ENCODE data around the gene OXGR1.

The OXGR1 gene

DNA sequence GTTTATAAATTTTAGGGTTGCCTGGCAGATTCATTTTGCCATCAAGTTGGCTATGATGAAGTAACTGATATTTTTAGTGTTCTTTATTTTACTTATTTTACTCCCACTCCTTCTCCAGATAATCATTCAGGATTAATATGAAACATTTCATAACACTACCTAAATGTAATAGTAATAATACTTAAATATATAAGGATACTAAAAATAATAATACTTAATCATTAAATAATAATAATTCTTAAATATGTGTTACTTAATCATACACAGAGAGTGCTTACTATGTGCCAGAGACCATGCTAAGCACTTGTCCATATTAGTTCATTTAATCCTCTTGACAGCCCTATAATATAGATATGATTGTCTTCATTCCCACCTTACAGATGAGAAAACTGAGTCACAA is 23.0 kb upstream of the OXGR1 start:
- no peak overlapping the region for H3K27ac ChIP-seq (ENCODE audit: insufficient read depth in 1 of 2, low read depth in 1 of 2, low read length in 2 of 2, poor library complexity in 1 of 2, severe bottlenecking in 2 of 2)
- CTCF ChIA-PET = interaction anchor here (0.6 to 1.6 kb wide), 5 partner anchors 11 to 470 kb away, joined by 3 to 9 read pairs (median 3); no protein-coding TSS in a partner anchor
- H3K4me1 ChIP-seq (ENCODE audit: control extremely low read depth in 1 of 4, control insufficient read depth in 4 of 4, insufficient read depth in 4 of 4, low read length in 3 of 4) = no peaks in the 10 kb centered on the region
- peaks cover 0 to 26% (median 19%) of the 10 kb centered on the region in 5 experiments for H3K27me3 ChIP-seq (replicated peaks in 2 of 5; ENCODE audit: control insufficient read depth in 4 of 5, insufficient read depth in 5 of 5, low read length in 4 of 5)
- H3K4me3 ChIP-seq (ENCODE audit: control insufficient read depth in 1 of 7, extremely low read depth in 1 of 7, insufficient read depth in 4 of 7, low read depth in 2 of 7, low read length in 6 of 7) = no peak overlapping the region
- no peaks in the 10 kb centered on the region for H3K9me3 ChIP-seq (ENCODE audit: control extremely low read depth in 1 of 5, control insufficient read depth in 4 of 5, insufficient read depth in 2 of 5, low read depth in 1 of 5, low read length in 4 of 5)
- POLR2A ChIA-PET = no interaction called here
- H3K36me3 ChIP-seq (ENCODE audit: control insufficient read depth in 4 of 4, insufficient read depth in 4 of 4, low read length in 3 of 4) = no peaks in the 10 kb centered on the region
- no peak for DNase-seq

DNA sequence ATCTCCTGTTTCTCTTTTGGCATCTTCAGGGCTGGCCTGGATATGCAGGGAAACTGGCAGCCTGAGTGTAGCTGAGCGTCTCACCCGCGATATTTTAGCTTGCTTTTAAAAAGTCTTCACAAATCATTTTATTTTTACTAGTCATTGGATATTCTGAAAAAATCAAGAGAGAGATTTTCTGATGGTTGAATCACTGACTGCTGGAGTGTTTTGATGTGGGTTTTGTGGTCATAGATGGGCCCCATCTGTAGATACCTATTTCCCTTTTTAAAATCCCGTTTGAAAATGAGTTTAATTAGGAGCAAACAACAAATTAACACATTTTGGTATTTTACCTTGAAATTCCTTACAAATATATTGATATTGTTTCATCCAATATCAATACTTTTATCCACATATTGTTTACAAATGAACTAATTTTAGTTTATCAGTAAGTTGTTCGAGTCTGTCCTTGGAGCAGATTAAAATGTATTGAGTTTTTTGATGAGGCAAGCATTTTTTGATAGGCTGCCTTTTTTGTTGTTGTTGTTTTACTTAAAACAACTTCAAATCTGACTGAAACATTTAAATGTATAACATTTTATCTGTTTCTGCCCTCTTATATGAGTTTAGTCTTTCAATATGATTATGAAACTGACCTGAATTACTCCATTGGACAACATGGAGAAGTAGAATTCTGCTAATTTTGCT is 21.5 kb upstream of the OXGR1 start:
- Histone ChIP-seq H3K27ac (ENCODE audit: insufficient read depth in 1 of 2, low read depth in 1 of 2, low read length in 2 of 2, poor library complexity in 1 of 2, severe bottlenecking in 2 of 2) (no peak overlapping the region), H3K4me3 (ENCODE audit: control insufficient read depth in 1 of 7, extremely low read depth in 1 of 7, insufficient read depth in 4 of 7, low read depth in 2 of 7, low read length in 6 of 7) (no peak overlapping the region), H3K36me3 (ENCODE audit: control insufficient read depth in 4 of 4, insufficient read depth in 4 of 4, low read length in 3 of 4) (no peaks in the 10 kb centered on the region), H3K27me3 (replicated peaks in 2 of 5; ENCODE audit: control insufficient read depth in 4 of 5, insufficient read depth in 5 of 5, low read length in 4 of 5) (peaks cover 0 to 22% (median 16%) of the 10 kb centered on the region in 5 experiments), H3K4me1 (ENCODE audit: control extremely low read depth in 1 of 4, control insufficient read depth in 4 of 4, insufficient read depth in 4 of 4, low read length in 3 of 4) (no peaks in the 10 kb centered on the region), H3K9me3 (ENCODE audit: control extremely low read depth in 1 of 5, control insufficient read depth in 4 of 5, insufficient read depth in 2 of 5, low read depth in 1 of 5, low read length in 4 of 5) (no peaks in the 10 kb centered on the region)
- CTCF ChIA-PET = interaction anchor here (1.0 to 1.3 kb wide), 2 partner anchors 13 to 37 kb away, joined by 3 read pairs; no protein-coding TSS in a partner anchor
- POLR2A ChIA-PET = no interaction called here
- no CpG with 5 or more reads among the region's 5 CpGs for WGBS (ENCODE audit: insufficient coverage)
- peak in 2 of 3 donors; percentile 80 to 81 for DNase-seq

GRCh38 chr13:97012251-97013048 is 18.2 kb upstream of the OXGR1 start:
- Histone ChIP-seq H3K36me3 (ENCODE audit: control insufficient read depth in 4 of 4, insufficient read depth in 4 of 4, low read length in 3 of 4) (no peaks in the 10 kb centered on the region), H3K9me3 (ENCODE audit: control extremely low read depth in 1 of 5, control insufficient read depth in 4 of 5, insufficient read depth in 2 of 5, low read depth in 1 of 5, low read length in 4 of 5) (no peaks in the 10 kb centered on the region), H3K4me1 (ENCODE audit: control extremely low read depth in 1 of 4, control insufficient read depth in 4 of 4, insufficient read depth in 4 of 4, low read length in 3 of 4) (no peaks in the 10 kb centered on the region), H3K27me3 (replicated peaks in 2 of 5; ENCODE audit: control insufficient read depth in 4 of 5, insufficient read depth in 5 of 5, low read length in 4 of 5) (peaks cover 0 to 7% (median 4%) of the 10 kb centered on the region in 5 experiments), H3K27ac (ENCODE audit: insufficient read depth in 1 of 2, low read depth in 1 of 2, low read length in 2 of 2, poor library complexity in 1 of 2, severe bottlenecking in 2 of 2) (no peak overlapping the region), H3K4me3 (ENCODE audit: control insufficient read depth in 1 of 7, extremely low read depth in 1 of 7, insufficient read depth in 4 of 7, low read depth in 2 of 7, low read length in 6 of 7) (no peak overlapping the region)
- DNase-seq = no peak
- CTCF ChIA-PET = interaction anchor here (0.8 to 1.4 kb wide), 3 partner anchors 9 to 14 kb away, joined by 3 read pairs; no protein-coding TSS in a partner anchor
- POLR2A ChIA-PET = no interaction called here
- 91% methylated on average over 7 of the region's 7 CpGs for WGBS (ENCODE audit: insufficient coverage)

GRCh38 chr13:97011446-97012131 is 17.3 kb upstream of the OXGR1 start:
- 94% methylated on average over 5 of the region's 5 CpGs for WGBS (ENCODE audit: insufficient coverage)
- no peak overlapping the region for H3K27ac ChIP-seq (ENCODE audit: insufficient read depth in 1 of 2, low read depth in 1 of 2, low read length in 2 of 2, poor library complexity in 1 of 2, severe bottlenecking in 2 of 2)
- H3K4me3 ChIP-seq (ENCODE audit: control insufficient read depth in 1 of 7, extremely low read depth in 1 of 7, insufficient read depth in 4 of 7, low read depth in 2 of 7, low read length in 6 of 7) = no peak overlapping the region
- H3K27me3 ChIP-seq (replicated peaks in 2 of 5; ENCODE audit: control insufficient read depth in 4 of 5, insufficient read depth in 5 of 5, low read length in 4 of 5) = peaks cover 0 to 7% (median 4%) of the 10 kb centered on the region in 5 experiments
- ChIA-PET POLR2A (no interaction called here), CTCF (interaction anchor here (0.8 kb wide), 1 partner anchor 13 kb away, joined by 3 read pairs; no protein-coding TSS in a partner anchor)
- H3K4me1 ChIP-seq (ENCODE audit: control extremely low read depth in 1 of 4, control insufficient read depth in 4 of 4, insufficient read depth in 4 of 4, low read length in 3 of 4) = no peaks in the 10 kb centered on the region
- no peaks in the 10 kb centered on the region for H3K36me3 ChIP-seq (ENCODE audit: control insufficient read depth in 4 of 4, insufficient read depth in 4 of 4, low read length in 3 of 4)
- no peaks in the 10 kb centered on the region for H3K9me3 ChIP-seq (ENCODE audit: control extremely low read depth in 1 of 5, control insufficient read depth in 4 of 5, insufficient read depth in 2 of 5, low read depth in 1 of 5, low read length in 4 of 5)
- DNase-seq = no peak

GRCh38 chr13:97008643-97009042 is 14.4 kb upstream of the OXGR1 start:
- Histone ChIP-seq H3K27ac (ENCODE audit: insufficient read depth in 1 of 2, low read depth in 1 of 2, low read length in 2 of 2, poor library complexity in 1 of 2, severe bottlenecking in 2 of 2) (no peak overlapping the region), H3K27me3 (replicated peaks in 2 of 5; ENCODE audit: control insufficient read depth in 4 of 5, insufficient read depth in 5 of 5, low read length in 4 of 5) (peaks cover 0 to 2% (median 2%) of the 10 kb centered on the region in 5 experiments), H3K4me3 (ENCODE audit: control insufficient read depth in 1 of 7, extremely low read depth in 1 of 7, insufficient read depth in 4 of 7, low read depth in 2 of 7, low read length in 6 of 7) (no peak overlapping the region), H3K4me1 (ENCODE audit: control extremely low read depth in 1 of 4, control insufficient read depth in 4 of 4, insufficient read depth in 4 of 4, low read length in 3 of 4) (no peaks in the 10 kb centered on the region), H3K9me3 (ENCODE audit: control extremely low read depth in 1 of 5, control insufficient read depth in 4 of 5, insufficient read depth in 2 of 5, low read depth in 1 of 5, low read length in 4 of 5) (no peaks in the 10 kb centered on the region), H3K36me3 (ENCODE audit: control insufficient read depth in 4 of 4, insufficient read depth in 4 of 4, low read length in 3 of 4) (no peaks in the 10 kb centered on the region)
- CTCF ChIA-PET = interaction anchor here (1.1 kb wide), 1 partner anchor 10 kb away, joined by 3 read pairs; no protein-coding TSS in a partner anchor
- POLR2A ChIA-PET = no interaction called here
- DNase-seq = no peak
- 100% methylated on average over 1 of the region's 4 CpGs for WGBS (ENCODE audit: insufficient coverage)

DNA sequence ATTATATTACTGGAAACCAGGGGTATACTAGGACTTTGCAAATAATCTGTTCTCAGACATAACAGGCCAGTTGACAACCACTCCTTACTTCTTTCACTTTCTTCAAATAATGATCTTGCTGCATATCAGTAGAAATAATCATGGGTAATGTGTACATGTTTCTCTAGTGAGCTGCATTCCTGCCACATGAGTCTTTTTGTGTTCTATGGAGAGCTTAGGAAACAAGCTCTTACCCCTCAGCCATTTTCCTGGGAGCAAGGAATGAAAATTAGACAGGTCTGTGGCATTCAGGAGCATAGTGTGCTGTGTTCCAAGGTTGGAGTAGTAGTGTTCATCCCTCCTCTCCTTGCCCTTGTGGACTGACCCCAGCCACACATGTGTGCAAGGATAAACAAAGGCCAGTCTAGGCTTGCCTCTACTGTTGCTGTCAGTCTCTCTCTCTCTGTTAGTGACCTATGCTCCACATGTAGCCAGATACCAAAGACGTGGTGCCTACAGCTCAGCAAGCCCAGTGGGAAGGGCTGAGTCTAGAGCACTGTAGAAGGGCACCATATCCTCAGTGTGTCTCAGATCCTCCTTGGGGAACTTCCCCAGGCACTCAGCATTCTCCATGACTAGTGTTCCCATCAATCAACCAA is 11.5 kb upstream of the OXGR1 start:
- Histone ChIP-seq H3K4me3 (ENCODE audit: control insufficient read depth in 1 of 7, extremely low read depth in 1 of 7, insufficient read depth in 4 of 7, low read depth in 2 of 7, low read length in 6 of 7) (no peak overlapping the region), H3K27ac (ENCODE audit: insufficient read depth in 1 of 2, low read depth in 1 of 2, low read length in 2 of 2, poor library complexity in 1 of 2, severe bottlenecking in 2 of 2) (no peak overlapping the region), H3K4me1 (ENCODE audit: control extremely low read depth in 1 of 4, control insufficient read depth in 4 of 4, insufficient read depth in 4 of 4, low read length in 3 of 4) (peaks cover 3 to 6% (median 4%) of the 10 kb centered on the region in 4 experiments), H3K9me3 (ENCODE audit: control extremely low read depth in 1 of 5, control insufficient read depth in 4 of 5, insufficient read depth in 2 of 5, low read depth in 1 of 5, low read length in 4 of 5) (no peaks in the 10 kb centered on the region), H3K36me3 (ENCODE audit: control insufficient read depth in 4 of 4, insufficient read depth in 4 of 4, low read length in 3 of 4) (no peaks in the 10 kb centered on the region), H3K27me3 (replicated peaks in 2 of 5; ENCODE audit: control insufficient read depth in 4 of 5, insufficient read depth in 5 of 5, low read length in 4 of 5) (peaks cover 0 to 2% (median 0%) of the 10 kb centered on the region in 5 experiments)
- no peak for DNase-seq
- POLR2A ChIA-PET = no interaction called here
- CTCF ChIA-PET = interaction anchor here (1.2 to 1.4 kb wide), 2 partner anchors 11 to 13 kb away, joined by 3 to 5 read pairs; no protein-coding TSS in a partner anchor
- WGBS (ENCODE audit: insufficient coverage) = 100% methylated on average over 1 of the region's 1 CpG
